ENCODE data around the gene RFX4.

RFX4 gene

DNA sequence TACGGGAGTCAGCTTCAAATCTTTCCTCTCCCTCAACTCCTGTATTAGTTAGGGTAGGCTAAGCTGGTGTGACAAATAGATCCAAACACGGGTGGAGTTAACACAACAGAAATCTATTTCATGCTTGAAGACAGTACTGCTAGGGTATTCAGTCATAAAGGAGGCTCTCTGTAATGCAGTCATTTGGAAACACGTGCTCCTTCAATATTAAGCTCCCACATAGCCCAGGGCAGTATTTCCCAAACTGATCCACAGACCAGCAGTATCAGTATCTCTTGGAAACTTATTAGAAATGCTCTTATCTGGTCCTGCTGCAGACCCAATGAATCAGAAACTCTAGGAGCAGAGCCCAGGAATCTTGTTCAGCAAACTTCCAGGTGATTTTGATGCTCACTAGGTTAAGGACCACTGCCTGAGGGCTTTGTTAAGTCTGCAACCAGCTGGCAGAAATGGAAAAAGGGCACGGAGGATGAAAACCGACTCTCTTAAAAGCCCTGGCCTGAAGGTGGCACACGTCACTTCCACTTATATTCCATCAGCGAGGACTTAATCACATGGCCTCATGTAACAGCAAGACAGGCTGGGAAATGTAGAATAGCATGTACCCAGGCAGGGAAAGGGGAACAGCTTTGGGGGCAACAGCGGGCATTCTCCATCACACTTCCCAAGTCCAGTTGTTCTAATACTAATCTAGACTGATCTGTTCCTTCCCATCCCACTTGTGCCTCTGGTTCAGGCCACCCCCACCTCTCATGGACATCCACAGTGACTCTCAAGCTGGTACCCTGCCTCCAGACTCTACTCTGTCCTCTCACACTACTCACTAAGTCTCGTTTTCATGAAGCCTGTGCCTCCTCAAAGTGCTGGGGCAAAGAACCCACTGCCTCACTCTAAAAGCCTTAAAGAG, 153.5 kb downstream of the RFX4 start:
- DNase-seq, result peak; percentile 21

GRCh38 chr12:106739318-106739717, 156.5 kb downstream of the RFX4 start:
- DNase-seq, result no peak

- DNase-seq, result no peak
Observed at GRCh38 chr12:106739815-106740530, 157.2 kb downstream of the RFX4 start.

DNA sequence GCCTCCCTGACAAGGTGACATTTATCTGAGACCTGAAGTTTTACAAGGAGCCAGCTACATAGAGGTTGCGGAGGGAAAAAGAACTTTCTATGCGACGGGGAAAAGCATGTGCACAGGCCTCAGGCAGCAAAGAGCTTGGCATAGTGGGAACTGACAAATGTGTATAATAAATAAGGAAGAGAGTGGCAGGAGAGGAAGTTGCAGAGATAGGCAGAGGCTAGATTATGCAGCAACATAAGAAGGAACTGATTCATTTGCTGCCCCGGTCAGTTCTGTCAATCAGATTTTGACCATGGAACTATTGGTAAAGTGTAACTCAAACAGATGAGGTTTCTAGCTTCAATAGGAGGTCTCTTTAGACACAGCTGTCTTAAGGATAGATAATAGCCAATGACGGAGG, 158.0 kb downstream of the RFX4 start:
- peak; percentile 28 for DNase-seq

DNA sequence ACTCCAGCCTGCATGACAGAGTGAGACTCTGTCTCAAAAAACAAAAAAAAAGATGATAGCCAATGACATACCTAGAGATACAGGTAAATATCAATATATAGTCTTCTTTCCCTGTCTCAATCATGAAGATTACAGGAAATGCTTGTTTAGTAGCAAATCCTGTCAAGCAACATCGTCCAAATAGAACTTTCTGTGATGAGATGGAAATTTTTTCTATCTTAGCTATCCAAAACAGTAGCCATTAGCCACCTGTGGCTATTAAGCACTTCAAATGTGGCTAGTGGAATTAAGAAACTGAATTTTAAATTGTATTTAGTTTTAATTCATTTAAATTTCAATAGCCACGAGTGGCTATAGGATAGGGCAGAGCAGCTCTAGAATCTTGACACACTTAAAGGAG, 158.4 kb downstream of the RFX4 start:
- no peak for DNase-seq

DNA sequence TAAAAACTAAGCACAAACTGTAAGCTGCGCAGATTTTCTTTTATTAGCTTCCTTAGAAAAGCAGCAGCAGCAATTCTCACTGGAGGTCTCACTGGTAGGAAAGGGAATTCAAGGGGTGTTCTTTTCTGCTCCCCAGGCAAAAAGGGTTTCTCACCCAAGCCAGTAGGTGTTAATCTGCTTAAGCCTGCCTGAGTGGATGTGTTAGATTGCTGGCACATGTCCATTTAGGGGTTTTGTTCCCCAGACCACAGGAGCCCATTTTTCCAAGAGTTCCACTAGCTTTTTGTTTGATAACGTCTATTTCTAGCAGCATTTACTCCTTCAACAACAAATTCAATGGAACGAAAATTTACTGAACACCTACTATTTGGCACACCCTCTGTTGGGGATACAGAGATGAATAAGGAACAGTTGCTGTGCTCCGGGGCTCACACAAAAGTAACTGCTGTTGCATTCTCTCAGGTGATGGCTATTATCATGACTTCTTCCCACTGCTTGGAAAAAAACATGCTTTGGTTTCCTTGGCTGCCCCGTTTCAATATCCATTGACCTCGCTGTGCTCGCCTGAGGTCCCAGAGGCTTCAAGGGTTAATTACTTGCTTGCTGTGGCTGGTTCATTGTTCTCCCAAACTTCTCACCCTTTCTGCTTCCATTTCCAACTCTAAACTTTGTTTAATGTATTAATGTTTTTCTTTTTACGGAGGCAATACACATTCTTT, 160.6 kb downstream of the RFX4 start:
- DNase-seq, result no peak

DNA sequence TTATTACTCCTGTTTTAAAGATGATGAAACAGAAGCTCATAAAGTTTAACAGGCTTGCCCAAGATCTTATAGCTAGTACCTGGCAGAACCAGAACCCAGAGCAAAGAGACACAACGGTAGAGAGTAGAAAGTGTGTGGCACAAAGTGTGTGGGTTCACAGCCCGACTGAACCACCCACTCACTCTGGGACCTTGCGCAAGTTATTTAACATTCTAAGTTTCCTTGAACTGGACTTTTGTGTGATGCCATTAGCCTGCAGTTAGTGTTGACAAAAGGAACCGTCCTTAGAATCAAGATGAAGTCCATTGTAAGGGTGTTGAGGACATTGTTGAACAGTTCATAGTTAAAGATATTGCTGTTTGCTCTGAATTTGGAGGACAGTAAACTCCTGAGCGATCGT, 161.8 kb downstream of the RFX4 start:
- no peak for DNase-seq

GRCh38 chr12:106745181-106745745, 162.5 kb downstream of the RFX4 start:
- no peak for DNase-seq

DNA sequence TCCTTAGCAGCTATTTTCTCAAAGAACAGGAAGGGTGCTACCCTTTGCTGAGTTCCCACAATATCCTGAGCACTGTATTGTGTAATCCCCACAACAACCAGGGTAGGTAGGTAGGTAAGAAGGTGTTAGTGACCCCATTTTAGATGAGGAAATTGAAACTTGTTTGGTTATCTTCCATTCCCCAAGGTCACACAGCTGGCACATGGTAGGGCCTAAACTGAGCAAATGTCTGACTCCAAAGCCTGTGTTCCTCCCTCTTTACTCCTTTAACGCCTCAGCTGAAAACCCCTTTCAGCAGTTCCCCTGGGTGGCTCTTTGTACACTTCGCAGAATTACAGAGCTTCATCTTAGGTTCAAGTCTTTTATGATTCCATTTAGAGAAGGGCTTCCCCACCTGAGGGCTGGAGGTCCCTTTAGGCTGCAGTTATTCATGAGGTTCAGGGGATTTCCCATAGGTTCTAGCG, 165.2 kb downstream of the RFX4 start:
- DNase-seq, result no peak

GRCh38 chr12:106750524-106750923, 167.7 kb downstream of the RFX4 start:
- no peak for DNase-seq

DNA sequence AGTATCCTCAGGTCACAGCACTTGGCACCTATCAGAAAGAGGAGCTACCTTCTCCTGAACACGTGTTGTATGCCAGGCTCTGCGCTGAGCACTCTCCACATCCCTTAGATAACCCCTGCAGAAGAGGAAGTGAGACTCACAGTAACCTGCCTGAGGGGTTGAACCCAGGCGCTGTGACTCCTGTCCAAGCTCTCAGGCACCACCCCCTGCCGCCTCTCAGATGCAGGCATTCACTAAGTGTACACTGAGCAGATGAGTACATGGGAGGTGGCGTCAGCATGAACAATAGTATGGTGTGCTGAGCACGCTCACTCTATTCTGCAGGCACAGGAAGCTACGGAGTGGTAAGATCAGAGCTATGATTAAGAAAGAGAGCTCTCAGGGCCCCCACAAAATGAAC, 170.7 kb downstream of the RFX4 start:
- DNase-seq, result no peak

DNA sequence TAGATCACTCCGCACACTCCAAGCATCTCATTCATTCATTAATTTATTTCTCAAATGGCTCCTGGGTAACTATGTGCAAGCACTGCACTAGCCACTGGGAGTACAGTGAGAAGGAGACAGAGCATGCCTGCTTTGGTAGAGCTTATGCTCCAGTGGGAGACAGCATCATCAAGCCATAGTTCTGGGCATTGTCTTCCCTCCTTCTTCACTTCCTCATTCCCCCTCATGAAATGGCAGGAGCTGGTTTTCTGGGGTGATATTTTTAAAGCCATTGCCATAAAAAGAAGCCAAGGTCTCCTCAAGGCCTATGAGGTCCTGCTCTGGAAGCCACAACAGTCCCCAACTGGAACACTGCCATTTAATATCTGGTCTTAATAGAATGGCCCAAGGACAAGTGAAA, 171.5 kb downstream of the RFX4 start:
- no peak for DNase-seq

DNA sequence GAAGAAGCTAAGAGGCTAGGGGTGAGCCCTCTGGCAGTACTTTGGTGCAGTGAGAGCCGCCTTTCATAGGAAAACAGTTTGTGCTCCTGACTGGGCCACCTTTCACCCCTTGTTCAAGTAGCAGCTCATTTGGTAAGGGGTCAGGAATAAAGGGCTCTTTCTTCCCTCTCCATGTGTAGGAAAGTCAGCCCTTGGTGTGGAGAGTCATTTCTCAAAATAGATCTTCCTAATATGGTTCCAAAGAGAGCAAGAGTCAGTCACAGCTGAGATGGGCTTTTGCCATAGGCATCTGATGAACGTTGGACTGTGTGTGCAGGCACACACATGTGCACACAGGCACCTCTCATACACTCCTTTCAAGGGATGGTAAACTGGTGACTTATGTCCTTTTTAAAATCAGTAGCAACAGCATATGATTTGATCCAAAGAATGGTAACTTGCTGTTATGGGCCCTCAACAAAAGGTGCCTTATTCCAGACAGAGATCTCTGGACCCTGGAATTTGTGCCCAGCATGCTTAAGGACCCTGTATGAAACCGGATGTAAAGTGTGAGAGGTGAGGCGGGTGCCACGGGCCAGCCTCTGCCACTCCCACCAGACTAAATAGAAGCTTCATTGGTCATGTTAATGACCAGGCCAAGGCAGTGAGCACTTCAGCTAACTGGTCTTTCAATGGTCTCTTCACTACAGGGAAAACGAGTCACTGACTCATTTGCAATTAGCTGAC, 175.0 kb downstream of the RFX4 start:
- no peak for DNase-seq

- DNase-seq, result no peak
Observed at GRCh38 chr12:106758349-106759110, 175.7 kb downstream of the RFX4 start.

DNA sequence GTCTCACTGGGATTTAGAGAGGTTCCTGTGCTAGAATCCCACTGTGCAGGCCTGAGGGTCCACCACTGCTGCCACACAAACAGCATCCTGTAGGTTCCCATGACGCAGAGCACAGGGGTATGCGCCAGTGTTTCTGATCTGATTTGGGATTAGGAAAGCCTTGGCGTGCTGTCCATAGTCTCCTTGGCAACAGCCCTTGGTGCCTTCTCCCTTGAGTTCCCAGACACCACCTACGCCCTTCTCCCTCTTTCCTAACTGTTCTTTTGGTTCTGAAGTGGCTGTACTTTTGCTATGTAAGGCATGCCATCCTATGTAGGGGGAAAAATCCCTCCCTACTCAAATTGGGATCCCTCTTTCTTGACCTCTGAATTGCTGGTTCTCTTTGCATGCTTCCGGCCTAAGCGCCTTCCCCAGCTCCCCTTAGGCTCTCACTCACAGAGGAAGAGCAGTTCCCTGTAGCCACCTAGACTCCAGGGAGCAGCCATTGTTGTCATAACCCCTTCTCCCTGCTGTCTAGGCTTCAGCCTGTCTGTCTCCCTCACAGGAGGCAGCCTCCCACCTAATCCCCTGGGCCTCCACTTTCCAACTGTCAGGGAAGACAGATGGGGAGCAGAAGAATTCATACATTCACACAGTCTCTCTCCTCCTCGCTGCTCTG, 176.9 kb downstream of the RFX4 start:
- DNase-seq, result no peak

GRCh38 chr12:106760184-106760531, 177.4 kb downstream of the RFX4 start:
- peak; percentile 33 for DNase-seq

DNA sequence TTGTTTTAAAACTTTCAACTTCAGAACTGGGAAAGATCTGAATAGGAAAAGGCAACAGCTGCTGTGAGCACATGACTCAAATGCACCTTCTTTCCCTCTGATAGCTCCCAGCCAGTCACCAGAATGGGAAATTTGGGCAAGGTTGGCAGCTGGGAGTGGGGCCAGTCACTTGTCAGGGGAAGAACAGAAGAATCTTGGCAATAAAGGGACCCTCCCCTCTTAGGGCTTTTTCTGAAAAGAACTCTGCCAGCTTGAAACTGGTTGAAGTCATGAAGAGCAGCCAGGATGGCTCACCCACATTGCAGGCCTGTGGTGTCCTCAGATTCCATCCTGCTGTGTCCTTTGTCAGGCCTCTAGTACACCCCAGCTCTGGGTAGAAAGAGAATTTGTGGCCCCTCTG, 181.4 kb downstream of the RFX4 start:
- no peak for DNase-seq

GRCh38 chr12:106764738-106765137, 181.9 kb downstream of the RFX4 start:
- no peak for DNase-seq

GRCh38 chr12:106766393-106766826, 183.6 kb downstream of the RFX4 start:
- no peak for DNase-seq

GRCh38 chr12:106767206-106767605, 184.4 kb downstream of the RFX4 start:
- no peak for DNase-seq
